GM18951 (cell line): ENCODE data around the gene SORBS2.

Experiments
- POLR2A ChIP-seq: IDR thresholded peaks from 4 replicates; pipeline ENCODE4 v1.6.1; 2011; ENCODE audit warnings: mild to moderate bottlenecking; ENCODE audit not compliant: insufficient read length, insufficient read depth; ENCODE audit errors: extremely low read depth
- in situ Hi-C: fragments of 300-500 bp; cut with MboI; formaldehyde crosslinking; loops from one replicate; pipeline ENCODE4 v1.12.0; 2022; ENCODE audit warnings: low sequenced_read_pairs, mixed read lengths, inconsistent platforms; ENCODE audit not compliant: unreplicated experiment

Gene SORBS2

GRCh38 chr4:185809121-185809520 lies 2.9 kb downstream of the SORBS2 start:
- in situ Hi-C loops = no loop called here
- TF ChIP-seq POLR2A = no peak

- in situ Hi-C loops = no loop called here
- TF ChIP-seq POLR2A = no peak
These were observed 6.0 kb downstream of the SORBS2 start for GRCh38 chr4:185805979-185806378.

- in situ Hi-C loops = no loop called here
- TF ChIP-seq POLR2A = no peak
These were observed 6.7 kb downstream of the SORBS2 start for GRCh38 chr4:185805262-185805802.

DNA sequence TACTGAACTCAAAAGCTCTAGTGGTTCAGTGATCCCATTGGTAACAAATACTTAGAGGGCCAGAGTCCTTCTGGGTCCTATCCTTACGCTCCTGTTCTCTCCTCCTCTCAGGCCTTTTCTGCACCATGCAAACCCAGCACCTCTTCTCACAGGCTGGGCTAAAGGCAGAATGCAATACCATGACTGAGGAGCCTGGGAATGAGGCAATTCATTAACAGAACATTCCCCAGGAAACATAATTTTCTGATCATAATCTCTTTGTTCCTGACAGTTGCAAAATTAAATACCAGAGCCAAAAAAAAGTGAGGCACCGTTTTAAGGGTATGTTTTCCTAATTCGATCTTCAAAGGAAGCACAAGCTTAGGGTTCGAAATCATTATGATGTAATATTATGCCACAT lies 9.0 kb downstream of the SORBS2 start:
- no peak for TF ChIP-seq POLR2A
- in situ Hi-C loops = no loop called here

- in situ Hi-C loops = no loop called here
- TF ChIP-seq POLR2A = no peak
These were observed 10.5 kb downstream of the SORBS2 start for GRCh38 chr4:185801471-185801870.

DNA sequence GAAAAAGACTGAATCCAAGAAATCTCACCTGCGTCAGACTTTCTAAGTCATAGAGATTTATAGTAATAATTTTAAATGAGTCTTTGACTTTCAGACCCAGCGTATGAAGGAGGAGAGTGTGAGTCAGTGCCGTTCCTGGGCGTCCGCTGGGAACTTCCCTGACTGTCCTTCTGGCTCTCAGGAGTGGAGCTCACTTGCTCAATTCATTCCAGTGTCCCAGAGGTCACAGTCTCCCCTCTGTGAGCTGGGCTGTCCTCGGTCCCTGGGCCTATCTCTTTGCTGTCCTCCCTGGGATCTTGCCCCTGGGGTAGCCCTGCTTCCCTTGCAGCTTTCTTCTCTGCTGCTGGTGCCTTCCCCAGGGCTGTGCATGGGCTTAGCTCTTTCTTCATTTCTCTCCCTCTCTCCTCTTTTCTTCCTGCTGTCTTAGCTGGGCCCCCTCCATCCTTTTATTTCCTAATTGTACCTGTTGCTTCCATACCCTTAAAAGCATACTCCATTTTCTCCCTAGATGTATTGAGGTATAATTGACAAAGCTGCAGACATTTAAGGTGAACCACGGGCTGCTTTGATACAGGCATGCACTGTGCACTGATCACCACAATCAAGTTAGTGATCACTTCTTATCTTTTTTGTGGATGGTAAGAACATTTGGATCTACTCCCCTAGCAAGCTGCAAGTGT lies 11.6 kb downstream of the SORBS2 start:
- in situ Hi-C loops = no loop called here
- TF ChIP-seq POLR2A = no peak

GRCh38 chr4:185799442-185799841 lies 12.6 kb downstream of the SORBS2 start:
- TF ChIP-seq POLR2A = no peak
- in situ Hi-C loops = no loop called here

DNA sequence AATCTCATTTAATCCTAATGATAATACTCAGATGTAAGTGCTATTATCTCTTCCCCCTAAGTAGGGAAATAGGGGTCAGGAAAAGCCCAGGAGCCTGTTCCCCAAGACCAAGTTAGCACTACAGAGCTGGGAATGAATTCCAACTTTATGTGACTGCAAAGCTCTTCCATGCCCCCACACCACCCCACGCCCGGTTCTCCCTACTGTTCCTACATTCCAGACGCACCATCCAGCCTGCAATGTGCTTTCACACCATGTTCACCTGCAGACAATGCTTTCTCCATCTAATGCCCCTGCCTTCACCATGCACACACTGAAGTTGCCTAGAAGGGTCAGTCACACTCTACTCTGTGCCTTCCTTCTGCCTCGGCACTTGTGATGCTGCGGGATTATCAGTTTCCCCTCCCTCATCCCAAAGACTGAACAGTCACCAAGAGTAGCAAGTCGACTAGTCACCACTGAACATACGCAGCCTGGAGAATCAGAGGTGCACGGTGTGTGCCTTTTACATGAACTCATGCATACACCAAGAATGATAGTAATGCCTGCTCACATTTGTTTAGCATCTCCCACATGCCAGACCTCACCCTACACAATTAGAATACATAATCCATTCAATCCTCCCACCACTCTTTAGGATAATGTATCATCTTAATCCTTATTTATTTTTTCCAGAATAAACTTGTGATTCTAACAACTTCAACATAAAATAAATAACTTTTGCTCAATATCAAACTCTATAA lies 14.2 kb downstream of the SORBS2 start:
- in situ Hi-C loops = no loop called here
- no peak for TF ChIP-seq POLR2A

- in situ Hi-C loops = no loop called here
- no peak for TF ChIP-seq POLR2A
These were observed 15.0 kb downstream of the SORBS2 start for GRCh38 chr4:185797018-185797417.

DNA sequence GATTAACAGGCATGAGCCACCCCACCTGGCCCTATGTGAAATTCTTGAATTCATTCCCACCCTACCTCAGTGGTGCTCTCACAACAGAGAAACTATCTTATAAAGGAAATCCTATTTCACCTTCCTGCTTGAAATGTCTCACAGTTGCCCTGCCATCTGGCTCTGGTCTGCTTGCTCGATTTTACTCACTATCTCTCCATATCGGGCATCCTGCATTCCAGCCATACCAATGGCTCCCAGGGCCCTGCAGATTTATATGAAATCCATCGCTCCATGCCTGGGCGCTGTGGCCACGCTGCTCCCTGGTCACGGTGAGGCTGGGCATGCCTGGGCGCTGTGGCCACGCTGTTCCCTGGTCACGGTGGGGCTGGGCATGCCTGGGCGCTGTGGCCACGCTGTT lies 15.8 kb downstream of the SORBS2 start:
- in situ Hi-C loops = no loop called here
- TF ChIP-seq POLR2A = no peak

- in situ Hi-C loops = no loop called here
- TF ChIP-seq POLR2A = no peak
These were observed 17.4 kb downstream of the SORBS2 start for GRCh38 chr4:185794637-185795036.

GRCh38 chr4:185793716-185794115 lies 18.3 kb downstream of the SORBS2 start:
- no peak for TF ChIP-seq POLR2A
- in situ Hi-C loops = no loop called here

- in situ Hi-C loops = no loop called here
- no peak for TF ChIP-seq POLR2A
These were observed 18.9 kb downstream of the SORBS2 start for GRCh38 chr4:185793116-185793485.
